Adrenal gland (tissue), 12 donors: ENCODE measurements around the gene MRNIP. TPM values are rescaled to one million over a fixed set of nuclear protein-coding genes. Genes with fewer than 3 reads are reported as not detected.

Experiments used
- DNase-seq, 7 donors: peaks; one replicate each; pipeline ENCODE4 v3.0.0-alpha.2; 2019 to 2020
- H3K27ac ChIP-seq, 5 donors: fragments of 200-600 bp; sonication (generic) in 4 of 5; 1 replicate in 3 of 5; 2 replicates in 2 of 5; pipeline versions ENCODE4 v1.5.1 to v1.8.0; 2016 to 2020; ENCODE audit warnings: mild to moderate bottlenecking in 1 of 5
- H3K27me3 ChIP-seq: fragments of 200-600 bp; 2 replicates; pipeline ENCODE4 v1.8.0; 2021
- H3K36me3 ChIP-seq, 2 donors: fragments of 200-600 bp; replicated peaks in 1 of 2; 1 replicate in 1 of 2; 2 replicates in 1 of 2; pipeline versions ENCODE4 v1.5.1 to v1.8.0; 2018 to 2022
- H3K4me1 ChIP-seq, 2 donors: fragments of 200-600 bp; replicated peaks in 1 of 2; 1 replicate in 1 of 2; 2 replicates in 1 of 2; pipeline versions ENCODE4 v1.5.1 to v1.8.0; 2018 to 2021
- H3K4me3 ChIP-seq, 4 donors: fragments of 200-600 bp; sonication (generic) in 3 of 4; one replicate each; pipeline ENCODE4 v1.5.1; 2016 to 2018
- H3K9me3 ChIP-seq, 3 donors: fragments of 200-600 bp; sonication (generic) in 1 of 3; replicated peaks in 1 of 3; 1 replicate in 2 of 3; 2 replicates in 1 of 3; pipeline versions ENCODE4 v1.5.1 to v1.8.0; 2016 to 2021
- CTCF ChIP-seq, 6 experiments: fragments of 450-650 bp in 4 of 6; fragments of 200-600 bp in 2 of 6; sonication (generic) in 1 of 6; IDR thresholded peaks; 1 replicate in 5 of 6; 2 replicates in 1 of 6; pipeline versions ENCODE4 v1.5.1 to v1.8.0; 2016 to 2021; ENCODE audit warnings: antibody characterized with exemption in 6 of 6, mild to moderate bottlenecking in 2 of 6, moderate library complexity in 1 of 6
- POLR2A ChIP-seq, 2 donors: fragments of 450-650 bp; IDR thresholded peaks; one replicate each; pipeline ENCODE4 v1.6.1; 2017; ENCODE audit warnings: antibody characterized with exemption in 2 of 2, mild to moderate bottlenecking in 2 of 2, moderate library complexity in 1 of 2
- WGBS, 4 donors: extraction: QIAGEN DNeasy Blood & Tissue Kit in 2 of 4; methylation state at CpG; one replicate each; pipeline versions ENCODE4 v1.1.5 to v1.1.7; 2013 to 2017; 5-methylcytosine and 5-hydroxymethylcytosine counted together
- intact Hi-C, 2 donors: fragments of 100-400 bp; cut with DNase I; formaldehyde crosslinking; loops; one replicate each; pipeline versions ENCODE4 v1.14.1 to v1.15.0; 2022 to 2023
- polyA plus RNA-seq, 3 donors: library from polyadenylated mRNA; stranded (reverse); fragments of 200-250 nt in 2 of 3; fragments of 350-450 nt in 1 of 3; fragmentation: Illumina TruSeq in 1 of 3; extraction: RNeasy Lipid Tissue Mini Kit (QIAGEN cat#74804) in 1 of 3; gene quantifications; one replicate each; pipeline ENCODE4 v1.2.3, GENCODE V29; 2013 to 2014
- total RNA-seq, 9 donors: library from RNA; depleted of rRNA in 4 of 9; stranded (reverse); fragments of >200 nt in 4 of 9; fragments of 120-200 nt in 1 of 9; fragmentation: NEBNext Ultra II Directional in 1 of 9; extraction: Animal tissue kit (Norgen Biotek cat#: 25700) in 1 of 9; gene quantifications; one replicate each; pipeline versions ENCODE4 v1.1.0 to v1.2.4, GENCODE V29; 2013 to 2023
- donor health status: healthy with polysubstance abuse.
- donor health status: Bipolar disorder and iron deficiency.
- donor health status: DM: yes; HTN: yes; CAD: no.
- donor health status: DM: no; HTN: no; CAD: no.
- donor health status: DM: no; HTN: no; CAD: no.
- donor health status: DM: yes; HTN: yes; CAD: no.

MRNIP gene
- total and polyA plus RNA-seq, 12 donors, result 12.3 to 129 (median 32.2) TPM

GRCh38 chr5:179819296-179820126 lies 39.1 kb downstream of the MRNIP start:
- Histone ChIP-seq H3K36me3 (peaks cover 0 to 22% of the 10 kb centered on the region in 2 donors), H3K27me3 (no peaks in the 10 kb centered on the region), H3K27ac (peak overlapping the region; percentile 97 to 100 (median 99)), H3K9me3 (no peaks in the 10 kb centered on the region), H3K4me3 (peak overlapping the region in 2 of 4 donors; percentile 21 to 99), H3K4me1 (peaks cover 63% of the 10 kb centered on the region in 2 donors)
- TF ChIP-seq POLR2A (IDR thresholded peaks at IDR 0.05), result peak in 1 of 2 donors; percentile 17
- TF ChIP-seq CTCF (IDR thresholded peaks at IDR 0.05), result peak in 1 of 6 experiments; percentile 4
- intact Hi-C loops, result loop anchor here in 1 of 2 donors (10.0 kb wide), 1 partner anchor 85 kb away; the partner anchor contains the start of gene TBC1D9B
- 17 to 22% (median 18%) methylated on average over 18 to 26 of the region's 26 CpGs; no CpG with 5 or more reads in 1 of the 4 donors for WGBS, 4 donors
- peak; percentile 85 to 92 (median 89) for DNase-seq

- Histone ChIP-seq H3K4me3 (peak overlapping the region in 2 of 4 donors; percentile 34 to 99), H3K4me1 (peaks cover 56% of the 10 kb centered on the region in 2 donors), H3K9me3 (no peaks in the 10 kb centered on the region), H3K36me3 (peaks cover 0 to 16% of the 10 kb centered on the region in 2 donors), H3K27ac (peak overlapping the region; percentile 97 to 100 (median 99)), H3K27me3 (no peaks in the 10 kb centered on the region)
- TF ChIP-seq CTCF (IDR thresholded peaks at IDR 0.05), result no peak
- peak in 1 of 2 donors; percentile 51 for TF ChIP-seq POLR2A (IDR thresholded peaks at IDR 0.05)
- peak; percentile 97 to 98 (median 97) for DNase-seq
- intact Hi-C loops, result no loop called here
- WGBS, 4 donors, result 0 to 2% (median 0%) methylated on average over 3 to 35 of the region's 35 CpGs
Observed at GRCh38 chr5:179818746-179819295, 39.8 kb downstream of the MRNIP start.

- TF ChIP-seq CTCF (IDR thresholded peaks at IDR 0.05) (no peak), POLR2A (IDR thresholded peaks at IDR 0.05) (no peak)
- intact Hi-C loops, result no loop called here
- 47 to 62% (median 55%) methylated on average over 13 to 14 of the region's 14 CpGs for WGBS, 4 donors
- peak overlapping the region in 2 of 4 donors; percentile 34 to 99 for H3K4me3 ChIP-seq
- DNase-seq, result no peak
- peaks cover 0 to 9% of the 10 kb centered on the region in 2 donors for H3K36me3 ChIP-seq
- no peaks in the 10 kb centered on the region for H3K27me3 ChIP-seq
- no peaks in the 10 kb centered on the region for H3K9me3 ChIP-seq
- H3K4me1 ChIP-seq, result peaks cover 49% of the 10 kb centered on the region in 2 donors
- H3K27ac ChIP-seq, result peak overlapping the region; percentile 97 to 100 (median 99)
Observed at GRCh38 chr5:179817890-179818745, 40.5 kb downstream of the MRNIP start.
